Measurements from ENCODE around the gene CACNA2D1.
"Not testable (repeated sequence)": the region's sequence is repeated elsewhere in the genome, so short reads cannot be mapped to it uniquely, and the experiment has no call there.

CACNA2D1 gene

GRCh38 chr7:82435769-82436168 lies 7.8 kb downstream of the CACNA2D1 start:
- Histone ChIP-seq H3K36me3 (no peaks in the 10 kb centered on the region), H3K9me3 (no peaks in the 10 kb centered on the region), H3K27ac (no peak overlapping the region), H3K27me3 (no peaks in the 10 kb centered on the region; the same call in 1 of the 2 replicates), H3K9ac (no peak overlapping the region), H4K20me1 (no peaks in the 10 kb centered on the region), H3K4me1 (no peaks in the 10 kb centered on the region), H3K4me2 (no peak overlapping the region), H3K4me3 (no peak overlapping the region)
- no peak for TF ChIP-seq Cebpa-rat (IDR thresholded peaks at IDR 0.05)

GRCh38 chr7:82434275-82435022 lies 9.1 kb downstream of the CACNA2D1 start:
- H3K4me1 ChIP-seq: no peaks in the 10 kb centered on the region
- no peak overlapping the region for H3K9ac ChIP-seq
- H4K20me1 ChIP-seq: no peaks in the 10 kb centered on the region
- no peak for TF ChIP-seq Cebpa-rat (IDR thresholded peaks at IDR 0.05)
- H3K4me2 ChIP-seq: no peak overlapping the region
- no peaks in the 10 kb centered on the region for H3K9me3 ChIP-seq
- H3K27ac ChIP-seq: no peak overlapping the region
- no peaks in the 10 kb centered on the region for H3K36me3 ChIP-seq
- no peaks in the 10 kb centered on the region for H3K27me3 ChIP-seq
- no peak overlapping the region for H3K4me3 ChIP-seq

- Histone ChIP-seq H4K20me1 (no peaks in the 10 kb centered on the region), H3K9ac (no peak overlapping the region), H3K4me1 (no peaks in the 10 kb centered on the region), H3K4me2 (no peak overlapping the region), H3K27ac (no peak overlapping the region), H3K27me3 (no peaks in the 10 kb centered on the region), H3K9me3 (no peaks in the 10 kb centered on the region), H3K36me3 (no peaks in the 10 kb centered on the region), H3K4me3 (no peak overlapping the region)
- no peak for TF ChIP-seq Cebpa-rat (IDR thresholded peaks at IDR 0.05)
Measured at GRCh38 chr7:82433507-82433906, 10.1 kb downstream of the CACNA2D1 start.

GRCh38 chr7:82432743-82433142 lies 10.8 kb downstream of the CACNA2D1 start:
- not testable (repeated sequence) for H3K4me2 ChIP-seq

GRCh38 chr7:82430500-82431465 lies 12.8 kb downstream of the CACNA2D1 start:
- TF ChIP-seq Cebpa-rat (IDR thresholded peaks at IDR 0.05): no peak
- no peak overlapping the region for H3K9ac ChIP-seq
- no peaks in the 10 kb centered on the region for H3K4me1 ChIP-seq
- H3K4me2 ChIP-seq: no peak overlapping the region
- no peaks in the 10 kb centered on the region for H3K9me3 ChIP-seq
- H4K20me1 ChIP-seq: no peaks in the 10 kb centered on the region
- no peaks in the 10 kb centered on the region for H3K36me3 ChIP-seq
- no peak overlapping the region for H3K4me3 ChIP-seq
- H3K27ac ChIP-seq: no peak overlapping the region
- no peaks in the 10 kb centered on the region for H3K27me3 ChIP-seq

More at GRCh38 chr7:82432743-82433142, 10.8 kb downstream of the CACNA2D1 start:
- not testable (repeated sequence) for H3K27ac ChIP-seq, H3K9ac ChIP-seq, H3K36me3 ChIP-seq, H3K4me1 ChIP-seq, H3K9me3 ChIP-seq, H3K27me3 ChIP-seq, H4K20me1 ChIP-seq, H3K4me3 ChIP-seq

GRCh38 chr7:82429408-82429807 lies 14.2 kb downstream of the CACNA2D1 start:
- no peak overlapping the region for H3K4me2 ChIP-seq
- no peaks in the 10 kb centered on the region for H4K20me1 ChIP-seq
- H3K9ac ChIP-seq: no peak overlapping the region
- no peak for TF ChIP-seq Cebpa-rat (IDR thresholded peaks at IDR 0.05)
- H3K27me3 ChIP-seq: no peaks in the 10 kb centered on the region
- H3K4me3 ChIP-seq: no peak overlapping the region
- no peaks in the 10 kb centered on the region for H3K9me3 ChIP-seq
- no peak overlapping the region for H3K27ac ChIP-seq
- H3K36me3 ChIP-seq: no peaks in the 10 kb centered on the region
- H3K4me1 ChIP-seq: no peaks in the 10 kb centered on the region

- no peaks in the 10 kb centered on the region for H3K4me1 ChIP-seq
- H3K4me2 ChIP-seq: no peak overlapping the region
- no peaks in the 10 kb centered on the region for H4K20me1 ChIP-seq
- H3K4me3 ChIP-seq: no peak overlapping the region
- no peaks in the 10 kb centered on the region for H3K27me3 ChIP-seq
- TF ChIP-seq Cebpa-rat (IDR thresholded peaks at IDR 0.05): no peak
- H3K9ac ChIP-seq: no peak overlapping the region
- H3K9me3 ChIP-seq: no peaks in the 10 kb centered on the region
- H3K27ac ChIP-seq: no peak overlapping the region
- H3K36me3 ChIP-seq: no peaks in the 10 kb centered on the region
Measured at GRCh38 chr7:82428186-82428961, 15.2 kb downstream of the CACNA2D1 start.

GRCh38 chr7:82423446-82423845 lies 20.1 kb downstream of the CACNA2D1 start:
- Histone ChIP-seq H3K27ac (no peak overlapping the region), H3K36me3 (no peaks in the 10 kb centered on the region), H3K27me3 (no peaks in the 10 kb centered on the region), H3K4me1 (no peaks in the 10 kb centered on the region), H3K9me3 (no peaks in the 10 kb centered on the region), H4K20me1 (no peaks in the 10 kb centered on the region), H3K9ac (no peak overlapping the region), H3K4me3 (no peak overlapping the region), H3K4me2 (no peak overlapping the region)
- TF ChIP-seq Cebpa-rat (IDR thresholded peaks at IDR 0.05): no peak

GRCh38 chr7:82419200-82419599 lies 24.4 kb downstream of the CACNA2D1 start:
- Histone ChIP-seq H3K27me3 (no peaks in the 10 kb centered on the region), H3K4me1 (no peaks in the 10 kb centered on the region), H3K27ac (no peak overlapping the region), H3K9ac (no peak overlapping the region), H3K4me3 (no peak overlapping the region), H3K36me3 (no peaks in the 10 kb centered on the region), H4K20me1 (no peaks in the 10 kb centered on the region), H3K4me2 (no peak overlapping the region), H3K9me3 (peaks cover 4% of the 10 kb centered on the region)
- TF ChIP-seq Cebpa-rat (IDR thresholded peaks at IDR 0.05): no peak

Measured in BLaER1 (cell line).